Upper lobe of left lung (tissue), 6 donors: ENCODE data around the gene ACACA. TPM values are rescaled to one million over a fixed set of nuclear protein-coding genes. Genes with fewer than 3 reads are reported as not detected.

ENCODE experiments used
- ATAC-seq, 2 donors: fragments of 200-7000 bp; cut with Tn5 transposase; one replicate each; pipeline ENCODE4 v1.9.1; 2022; ENCODE audit warnings: mild to moderate bottlenecking in 2 of 2, moderate library complexity in 2 of 2; ENCODE audit not compliant: low FRiP score in 2 of 2
- DNase-seq, 2 donors: peaks; one replicate each; pipeline ENCODE4 v3.0.0-alpha.2; 2019 to 2020
- H3K27ac ChIP-seq, 4 donors: fragments of 200-600 bp; sonication (generic); one replicate each; pipeline ENCODE4 v1.5.1; 2016 to 2019
- H3K27me3 ChIP-seq, 4 donors: fragments of 200-600 bp; sonication (generic); one replicate each; pipeline ENCODE4 v1.5.1; 2017 to 2019
- H3K36me3 ChIP-seq, 4 donors: fragments of 200-600 bp; sonication (generic); one replicate each; pipeline ENCODE4 v1.5.1; 2016 to 2019
- H3K4me1 ChIP-seq, 4 donors: fragments of 200-600 bp; sonication (generic); one replicate each; pipeline ENCODE4 v1.5.1; 2018 to 2019
- H3K4me3 ChIP-seq, 4 donors: fragments of 200-600 bp; sonication (generic); one replicate each; pipeline ENCODE4 v1.5.1; 2017 to 2019; ENCODE audit warnings: mild to moderate bottlenecking in 2 of 4, moderate library complexity in 1 of 4
- H3K9me3 ChIP-seq, 4 donors: fragments of 200-600 bp; sonication (generic); one replicate each; pipeline ENCODE4 v1.5.1; 2018 to 2019
- EP300 ChIP-seq, 4 donors: sonication (generic); formaldehyde crosslinking; IDR thresholded peaks; one replicate each; pipeline ENCODE4 v1.5.1; 2017; ENCODE audit warnings: antibody characterized with exemption in 4 of 4, control low read depth in 2 of 4
- POLR2A ChIP-seq, 4 donors: fragments of 450-650 bp; IDR thresholded peaks; one replicate each; pipeline ENCODE4 v1.5.1; 2016 to 2017; ENCODE audit warnings: antibody characterized with exemption in 4 of 4, mild to moderate bottlenecking in 2 of 4
- POLR2AphosphoS5 ChIP-seq, 2 donors: sonication (generic); formaldehyde crosslinking; IDR thresholded peaks; one replicate each; pipeline ENCODE4 v1.5.1; 2017; ENCODE audit warnings: antibody characterized with exemption in 2 of 2
- WGBS, 2 donors: methylation state at CpG; one replicate each; pipeline ENCODE4 v1.1.5; 2017 to 2018; 5-methylcytosine and 5-hydroxymethylcytosine counted together
- total RNA-seq, 6 donors: library from RNA; depleted of rRNA in 4 of 6; stranded (reverse); fragments of >200 nt in 4 of 6; gene quantifications; one replicate each; pipeline versions ENCODE4 v1.1.0 to v1.2.1, GENCODE V29; 2016 to 2021
- TF ChIP-seq, protein P1 (sequence below), 6 experiments: fragments of 450-650 bp in 4 of 6; fragments of 200-600 bp in 2 of 6; sonication (generic) in 2 of 6; IDR thresholded peaks; one replicate each; pipeline ENCODE4 v1.5.1; 2016 to 2019; ENCODE audit warnings: antibody characterized with exemption in 6 of 6
- donor health status: DM: no; HTN: no; CAD: no; lungs with moderate emphysema.
- donor health status: DM: no; HTN: yes; CAD: no; lungs with severe emphysema.

Gene ACACA
- total RNA-seq, 6 donors from 2014 or later, result 55.7 to 129 (median 91.9) TPM

- no peak for DNase-seq
- Histone ChIP-seq H3K27me3 (no peaks in the 10 kb centered on the region), H3K9me3 (no peaks in the 10 kb centered on the region), H3K36me3 (peaks cover 11 to 35% (median 27%) of the 10 kb centered on the region in 4 donors), H3K4me1 (no peaks in the 10 kb centered on the region), H3K27ac (no peak overlapping the region), H3K4me3 (no peak overlapping the region)
- ATAC-seq, result no peak
- WGBS, 2 donors, result 82 to 92% methylated on average over 7 of the region's 7 CpGs
- TF ChIP-seq POLR2A (IDR thresholded peaks at IDR 0.05), result no peak
- TF ChIP-seq EP300 (IDR thresholded peaks at IDR 0.05), result no peak
- no peak for TF ChIP-seq POLR2AphosphoS5 (IDR thresholded peaks at IDR 0.05)
- TF ChIP-seq, protein P1, sequence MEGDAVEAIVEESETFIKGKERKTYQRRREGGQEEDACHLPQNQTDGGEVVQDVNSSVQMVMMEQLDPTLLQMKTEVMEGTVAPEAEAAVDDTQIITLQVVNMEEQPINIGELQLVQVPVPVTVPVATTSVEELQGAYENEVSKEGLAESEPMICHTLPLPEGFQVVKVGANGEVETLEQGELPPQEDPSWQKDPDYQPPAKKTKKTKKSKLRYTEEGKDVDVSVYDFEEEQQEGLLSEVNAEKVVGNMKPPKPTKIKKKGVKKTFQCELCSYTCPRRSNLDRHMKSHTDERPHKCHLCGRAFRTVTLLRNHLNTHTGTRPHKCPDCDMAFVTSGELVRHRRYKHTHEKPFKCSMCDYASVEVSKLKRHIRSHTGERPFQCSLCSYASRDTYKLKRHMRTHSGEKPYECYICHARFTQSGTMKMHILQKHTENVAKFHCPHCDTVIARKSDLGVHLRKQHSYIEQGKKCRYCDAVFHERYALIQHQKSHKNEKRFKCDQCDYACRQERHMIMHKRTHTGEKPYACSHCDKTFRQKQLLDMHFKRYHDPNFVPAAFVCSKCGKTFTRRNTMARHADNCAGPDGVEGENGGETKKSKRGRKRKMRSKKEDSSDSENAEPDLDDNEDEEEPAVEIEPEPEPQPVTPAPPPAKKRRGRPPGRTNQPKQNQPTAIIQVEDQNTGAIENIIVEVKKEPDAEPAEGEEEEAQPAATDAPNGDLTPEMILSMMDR (IDR thresholded peaks at IDR 0.05), result no peak
Measured at GRCh38 chr17:37116671-37117185, 289.9 kb downstream of the ACACA start.

GRCh38 chr17:37111329-37111728 lies 295.3 kb downstream of the ACACA start:
- ATAC-seq, result no peak
- H3K4me1 ChIP-seq, result peaks cover 0 to 6% (median 0%) of the 10 kb centered on the region in 4 donors
- no peak for DNase-seq
- WGBS, 2 donors, result 94 to 96% methylated on average over 4 of the region's 4 CpGs
- no peak overlapping the region for H3K27ac ChIP-seq
- no peaks in the 10 kb centered on the region for H3K27me3 ChIP-seq
- peaks cover 6 to 52% (median 24%) of the 10 kb centered on the region in 4 donors for H3K36me3 ChIP-seq
- no peak for TF ChIP-seq POLR2A (IDR thresholded peaks at IDR 0.05)
- TF ChIP-seq EP300 (IDR thresholded peaks at IDR 0.05), result no peak
- TF ChIP-seq, protein P1 (IDR thresholded peaks at IDR 0.05), result no peak
- TF ChIP-seq POLR2AphosphoS5 (IDR thresholded peaks at IDR 0.05), result no peak
- no peaks in the 10 kb centered on the region for H3K9me3 ChIP-seq
- no peak overlapping the region for H3K4me3 ChIP-seq

DNA sequence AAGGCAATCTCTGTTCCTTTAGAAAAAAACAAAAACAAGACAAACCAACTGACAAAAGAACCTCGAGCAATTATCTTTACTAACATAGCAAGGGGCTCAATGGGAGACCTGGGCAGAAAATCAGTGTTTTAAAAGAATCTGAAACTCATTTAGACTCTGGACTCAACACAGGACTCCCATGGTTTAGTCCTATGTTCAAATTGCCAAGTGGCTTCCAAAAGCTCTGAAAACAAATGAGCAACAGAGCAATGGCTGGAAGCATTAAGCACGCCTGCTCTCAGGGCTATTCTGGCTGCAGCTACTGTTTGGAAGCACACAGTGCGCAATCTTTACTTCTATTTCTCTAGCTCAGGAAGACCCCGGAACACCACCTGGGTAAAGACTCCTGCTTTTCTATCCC lies 295.9 kb downstream of the ACACA start:
- Histone ChIP-seq H3K27me3 (no peaks in the 10 kb centered on the region), H3K36me3 (peaks cover 6 to 52% (median 21%) of the 10 kb centered on the region in 4 donors), H3K4me3 (no peak overlapping the region), H3K9me3 (no peaks in the 10 kb centered on the region), H3K27ac (no peak overlapping the region), H3K4me1 (peaks cover 0 to 6% (median 0%) of the 10 kb centered on the region in 4 donors)
- 95 to 97% methylated on average over 4 of the region's 4 CpGs for WGBS, 2 donors
- DNase-seq, result no peak
- ATAC-seq, result no peak
- TF ChIP-seq POLR2AphosphoS5 (IDR thresholded peaks at IDR 0.05), result no peak
- TF ChIP-seq, protein P1 (IDR thresholded peaks at IDR 0.05), result no peak
- TF ChIP-seq POLR2A (IDR thresholded peaks at IDR 0.05), result no peak
- no peak for TF ChIP-seq EP300 (IDR thresholded peaks at IDR 0.05)

GRCh38 chr17:37109731-37110710 lies 296.6 kb downstream of the ACACA start:
- Histone ChIP-seq H3K4me1 (peaks cover 0 to 6% (median 0%) of the 10 kb centered on the region in 4 donors), H3K4me3 (no peak overlapping the region), H3K9me3 (no peaks in the 10 kb centered on the region), H3K36me3 (peaks cover 6 to 52% (median 23%) of the 10 kb centered on the region in 4 donors), H3K27ac (no peak overlapping the region), H3K27me3 (no peaks in the 10 kb centered on the region)
- no peak for DNase-seq
- 88 to 91% methylated on average over 9 of the region's 9 CpGs for WGBS, 2 donors
- TF ChIP-seq POLR2AphosphoS5 (IDR thresholded peaks at IDR 0.05) (no peak), EP300 (IDR thresholded peaks at IDR 0.05) (no peak), POLR2A (IDR thresholded peaks at IDR 0.05) (no peak)
- TF ChIP-seq, protein P1 (IDR thresholded peaks at IDR 0.05), result no peak
- no peak for ATAC-seq
